Neural crest cell (in vitro differentiated cells): ENCODE data around the gene TTLL3. TPM values are rescaled to one million over a fixed set of nuclear protein-coding genes. Genes with fewer than 3 reads are reported as not detected.
"Not testable (repeated sequence)": the region's sequence is repeated elsewhere in the genome, so short reads cannot be mapped to it uniquely, and the experiment has no call there.

Experiments
- DNase-seq: peaks from one replicate; pipeline ENCODE4 v3.0.0; 2021; ENCODE audit warnings: low read depth, mixed read lengths, low spot score
- H3K27ac Mint-ChIP-seq: one replicate; pipeline ENCODE4 v1.8.0; 2021; ENCODE audit warnings: mild to moderate bottlenecking, mixed read lengths; ENCODE audit not compliant: unreplicated experiment
- H3K27me3 Mint-ChIP-seq: 2 replicates; pipeline ENCODE4 v1.8.0; 2021; ENCODE audit warnings: low read depth, mild to moderate bottlenecking, mixed read lengths
- H3K36me3 Mint-ChIP-seq: 2 replicates; pipeline ENCODE4 v1.8.0; 2021; ENCODE audit warnings: low read depth, mild to moderate bottlenecking, mixed read lengths
- H3K4me1 Mint-ChIP-seq: 2 replicates; pipeline ENCODE4 v1.8.0; 2021; ENCODE audit warnings: mixed read lengths
- H3K4me3 Mint-ChIP-seq: one replicate; pipeline ENCODE4 v1.8.0; 2021; ENCODE audit warnings: mild to moderate bottlenecking, mixed read lengths
- H3K9me3 Mint-ChIP-seq: 2 replicates; pipeline ENCODE4 v1.8.0; 2021; ENCODE audit warnings: mixed read lengths
- total RNA-seq: library from RNA; stranded (reverse); gene quantifications from 2 replicates; pipeline ENCODE4 v1.2.1, GENCODE V29; 2021
- TF ChIP-seq, protein P1 (sequence below): fragments of 200-600 bp; sonication (generic); conservative IDR thresholded peaks from 2 replicates; pipeline ENCODE4 v1.5.0; 2021; ENCODE audit warnings: antibody characterized with exemption, mild to moderate bottlenecking

Gene TTLL3
- total RNA-seq, 1 donor from 2014 or later, result 28.3 TPM

DNA sequence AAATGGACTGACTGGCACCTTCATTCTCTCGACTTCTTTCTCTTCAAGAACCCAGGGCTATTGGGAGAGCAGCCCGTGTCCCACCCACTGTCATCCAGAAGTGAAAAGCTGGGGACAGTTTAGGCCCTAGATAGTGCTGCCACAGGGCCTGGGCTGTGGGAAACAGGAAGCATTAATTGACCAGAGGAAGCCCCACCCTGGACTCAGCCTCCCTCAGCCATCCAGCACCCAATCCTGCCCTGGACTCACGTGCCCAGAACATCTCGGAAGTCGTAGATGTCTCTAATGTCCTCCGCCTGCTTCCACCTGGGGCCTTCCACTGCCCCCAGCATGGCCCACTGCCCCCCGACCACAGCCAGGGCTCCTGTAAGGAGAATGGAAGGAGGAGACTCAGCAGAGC, 42.6 kb upstream of the TTLL3 start:
- H3K27ac Mint-ChIP-seq, result no peak overlapping the region
- peaks cover 29% of the 10 kb centered on the region for H3K4me1 Mint-ChIP-seq
- H3K36me3 Mint-ChIP-seq, result no peaks in the 10 kb centered on the region
- peak overlapping the region; percentile 8 for H3K4me3 Mint-ChIP-seq
- no peaks in the 10 kb centered on the region for H3K9me3 Mint-ChIP-seq
- DNase-seq, result no peak
- H3K27me3 Mint-ChIP-seq, result no peaks in the 10 kb centered on the region
- TF ChIP-seq, protein P1, sequence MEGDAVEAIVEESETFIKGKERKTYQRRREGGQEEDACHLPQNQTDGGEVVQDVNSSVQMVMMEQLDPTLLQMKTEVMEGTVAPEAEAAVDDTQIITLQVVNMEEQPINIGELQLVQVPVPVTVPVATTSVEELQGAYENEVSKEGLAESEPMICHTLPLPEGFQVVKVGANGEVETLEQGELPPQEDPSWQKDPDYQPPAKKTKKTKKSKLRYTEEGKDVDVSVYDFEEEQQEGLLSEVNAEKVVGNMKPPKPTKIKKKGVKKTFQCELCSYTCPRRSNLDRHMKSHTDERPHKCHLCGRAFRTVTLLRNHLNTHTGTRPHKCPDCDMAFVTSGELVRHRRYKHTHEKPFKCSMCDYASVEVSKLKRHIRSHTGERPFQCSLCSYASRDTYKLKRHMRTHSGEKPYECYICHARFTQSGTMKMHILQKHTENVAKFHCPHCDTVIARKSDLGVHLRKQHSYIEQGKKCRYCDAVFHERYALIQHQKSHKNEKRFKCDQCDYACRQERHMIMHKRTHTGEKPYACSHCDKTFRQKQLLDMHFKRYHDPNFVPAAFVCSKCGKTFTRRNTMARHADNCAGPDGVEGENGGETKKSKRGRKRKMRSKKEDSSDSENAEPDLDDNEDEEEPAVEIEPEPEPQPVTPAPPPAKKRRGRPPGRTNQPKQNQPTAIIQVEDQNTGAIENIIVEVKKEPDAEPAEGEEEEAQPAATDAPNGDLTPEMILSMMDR, result no peak

DNA sequence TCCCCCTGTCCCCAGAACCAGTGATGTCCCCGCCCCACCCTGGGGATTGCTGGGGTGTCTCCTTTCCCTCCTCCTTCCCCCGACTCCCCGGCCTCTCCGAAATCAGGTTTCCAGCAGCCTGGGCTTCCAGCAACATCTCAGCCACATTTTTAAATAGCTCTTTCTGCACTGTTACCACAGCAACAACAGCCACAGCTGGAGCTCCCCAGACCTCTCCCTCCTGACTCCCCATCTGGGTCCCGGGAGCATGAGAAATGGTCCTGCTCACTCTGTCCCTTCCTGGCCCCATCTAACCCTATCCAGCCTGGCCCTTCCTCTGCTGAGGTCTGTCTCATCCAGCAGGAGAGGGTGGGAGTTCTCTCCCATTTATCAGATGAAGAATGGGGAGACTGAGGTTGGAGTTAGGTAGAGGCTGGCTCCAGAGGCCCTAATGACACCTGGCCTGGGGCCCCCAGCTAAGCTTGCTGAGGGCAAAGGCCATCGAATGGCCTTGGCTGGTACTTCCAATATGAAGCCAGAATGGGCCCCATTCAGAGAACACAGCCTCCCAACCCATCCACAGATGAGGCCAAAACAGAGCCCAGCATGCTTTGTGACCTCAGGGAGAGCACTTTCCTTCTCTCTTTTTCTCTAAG, 41.8 kb upstream of the TTLL3 start:
- Mint-ChIP-seq H3K27ac (no peak overlapping the region), H3K27me3 (no peaks in the 10 kb centered on the region), H3K9me3 (no peaks in the 10 kb centered on the region), H3K4me3 (peak overlapping the region; percentile 84), H3K4me1 (peaks cover 29% of the 10 kb centered on the region), H3K36me3 (no peaks in the 10 kb centered on the region)
- TF ChIP-seq, protein P1, result no peak
- DNase-seq, result no peak

DNA sequence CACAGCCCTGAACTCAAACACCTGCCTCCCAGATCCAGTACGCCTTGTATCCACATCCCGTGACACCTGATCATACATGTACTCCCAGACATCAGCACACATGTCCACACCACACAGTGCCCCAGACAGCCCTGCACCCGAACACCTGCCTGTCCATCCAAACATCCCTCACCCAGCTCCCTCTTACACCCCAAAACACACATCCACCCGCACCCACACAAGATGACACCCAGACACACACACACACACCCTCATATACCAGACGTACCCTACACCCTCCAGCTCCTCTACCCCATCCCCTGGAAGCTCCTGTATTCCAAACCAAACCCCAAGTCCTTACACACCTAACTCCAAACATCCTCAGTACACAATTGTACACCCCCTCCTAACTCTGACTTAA, 41.0 kb upstream of the TTLL3 start:
- Mint-ChIP-seq H3K4me1 (peaks cover 29% of the 10 kb centered on the region), H3K4me3 (peak overlapping the region; percentile 84), H3K36me3 (no peaks in the 10 kb centered on the region), H3K9me3 (no peaks in the 10 kb centered on the region), H3K27ac (peak overlapping the region; percentile 53), H3K27me3 (no peaks in the 10 kb centered on the region)
- TF ChIP-seq, protein P1, result no peak
- DNase-seq, result no peak

DNA sequence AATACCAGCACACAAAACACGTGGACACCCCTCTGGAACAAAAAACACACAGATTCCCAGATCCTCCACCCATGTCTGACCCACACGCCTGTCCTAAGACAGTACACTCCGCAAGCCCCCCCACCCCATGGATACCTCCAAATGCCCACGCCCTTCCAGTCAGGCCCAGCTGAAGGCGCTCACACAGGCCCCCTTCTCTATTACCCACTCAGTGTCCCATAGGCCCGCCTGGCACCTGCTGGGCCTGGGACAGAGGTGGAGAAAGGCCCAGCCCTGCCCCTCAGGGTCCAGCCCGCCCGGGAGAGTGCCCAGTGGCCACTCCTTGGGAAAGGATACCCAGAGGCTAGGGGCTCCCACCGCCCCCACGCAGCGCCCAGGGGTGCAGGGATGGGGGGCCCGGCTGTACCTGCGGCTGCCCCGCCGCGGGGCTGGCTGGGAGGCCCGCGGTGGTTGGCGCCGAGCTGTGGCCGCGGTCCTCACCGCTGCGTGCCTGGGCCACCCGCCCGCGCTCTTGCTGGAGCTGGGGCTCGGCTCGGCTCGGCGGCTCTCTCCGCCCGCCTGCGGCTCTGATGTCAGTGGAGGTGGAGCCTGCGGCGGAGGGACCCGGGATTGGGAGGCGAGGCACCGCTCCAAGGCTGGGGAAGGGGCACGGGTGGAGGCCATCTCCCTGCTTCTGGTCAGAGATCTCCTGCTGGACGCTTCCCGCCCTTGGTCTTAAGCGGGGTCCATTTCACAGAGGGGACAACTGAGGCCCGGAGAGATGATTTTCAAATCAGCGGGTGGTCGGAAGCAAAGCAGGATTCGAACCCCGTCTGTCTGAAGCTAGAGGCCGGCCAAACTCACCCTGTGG, 40.4 kb upstream of the TTLL3 start, which contains the start of gene CAMK1:
TSS of gene CAMK1 (minus strand) at position 522 of the 850 bp plus-strand sequence. CDS start 2,198 bp downstream, outside the sequence.
- Mint-ChIP-seq H3K4me1 (peaks cover 29% of the 10 kb centered on the region), H3K4me3 (peak within 1 kb of the TSS; percentile 84), H3K27ac (peak within 1 kb of the TSS; percentile 53), H3K9me3 (no peaks in the 10 kb centered on the region), H3K27me3 (no peaks in the 10 kb centered on the region), H3K36me3 (no peaks in the 10 kb centered on the region)
- TF ChIP-seq, protein P1, result no peak
- DNase-seq, result peak; percentile 64

DNA sequence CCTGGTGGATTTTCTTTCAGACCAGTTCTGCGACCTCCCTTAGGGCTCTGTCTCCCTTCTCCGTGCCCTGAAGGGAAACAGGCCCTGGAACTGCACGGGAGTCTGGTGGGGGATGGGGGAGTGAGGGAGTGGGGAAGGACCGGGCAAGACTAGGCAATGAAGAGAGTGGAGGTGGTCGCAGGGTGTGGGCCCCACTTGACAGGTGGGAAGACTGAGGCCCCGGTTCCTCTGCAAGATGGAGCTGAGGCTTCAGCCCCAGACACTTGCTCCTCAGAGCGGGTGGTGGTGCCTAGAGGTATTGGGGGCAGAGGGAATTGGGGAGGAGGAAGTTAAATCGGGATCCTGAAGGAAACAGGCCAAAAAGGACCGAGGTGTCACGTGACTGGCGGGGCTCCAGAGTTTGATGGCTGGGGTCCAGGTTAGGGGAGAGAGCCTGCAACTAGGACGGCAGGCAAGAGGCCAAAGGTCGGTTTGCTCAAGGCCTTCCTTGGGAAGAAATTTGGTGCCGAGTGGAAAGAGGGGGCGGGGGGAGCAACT, 39.7 kb upstream of the TTLL3 start:
- Mint-ChIP-seq H3K9me3 (no peaks in the 10 kb centered on the region), H3K4me3 (peak overlapping the region; percentile 79), H3K4me1 (peaks cover 29% of the 10 kb centered on the region), H3K27me3 (no peaks in the 10 kb centered on the region), H3K36me3 (no peaks in the 10 kb centered on the region), H3K27ac (no peak overlapping the region)
- TF ChIP-seq, protein P1, result no peak
- no peak for DNase-seq

DNA sequence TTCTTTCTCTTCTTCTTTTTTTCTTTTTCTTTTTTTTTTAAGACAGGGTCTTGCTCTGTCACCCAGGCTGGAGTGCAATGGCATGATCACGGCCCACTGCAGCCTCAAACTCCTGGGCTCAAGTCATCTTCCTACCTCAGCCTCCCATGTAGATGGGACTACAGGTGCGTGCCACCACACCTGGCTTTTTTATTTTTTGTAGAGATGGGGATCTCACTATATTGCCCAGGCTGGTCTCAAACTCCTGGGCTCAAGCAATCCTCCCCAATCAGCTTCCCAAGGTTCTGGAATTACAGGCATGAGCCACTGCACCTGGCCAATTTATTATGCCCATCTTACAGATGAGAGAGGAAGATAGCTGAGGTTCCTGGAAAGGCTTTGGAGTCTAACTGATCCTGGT, 39.1 kb upstream of the TTLL3 start:
- Mint-ChIP-seq H3K4me1 (peaks cover 29% of the 10 kb centered on the region), H3K4me3 (peak overlapping the region; percentile 79)
- not testable (repeated sequence) for H3K9me3 Mint-ChIP-seq

More for the DNA sequence above, 39.1 kb upstream of the TTLL3 start:
- H3K27ac Mint-ChIP-seq, H3K36me3 Mint-ChIP-seq, H3K27me3 Mint-ChIP-seq, DNase-seq: not testable (repeated sequence)
